Keratinocyte (primary cell): Measurements from ENCODE around the gene PRMT6. TPM values are rescaled to one million over a fixed set of nuclear protein-coding genes. Genes with fewer than 3 reads are reported as not detected.

Experiments
- DNase-seq: peaks from one replicate; pipeline ENCODE4 v3.0.0-alpha.2; 2011; ENCODE audit warnings: low read depth, missing footprints, low spot score
- FAIRE-seq: peaks from 2 replicates; lab custom pipeline; 2011; peaks lifted over from hg19 to GRCh38; lab: Jason Lieb, UNC
- H2AFZ ChIP-seq: 2 replicates; pipeline ENCODE4 v1.6.0; 2012; ENCODE audit warnings: low read length, control low read depth, inconsistent platforms; ENCODE audit not compliant: control insufficient read depth
- H3K27ac ChIP-seq: 2 replicates; pipeline ENCODE4 v1.5.1; 2011; ENCODE audit warnings: low read length; ENCODE audit not compliant: control insufficient read depth, insufficient read depth
- H3K27me3 ChIP-seq: 3 replicates; pipeline ENCODE4 v1.6.0; 2011; ENCODE audit warnings: low read length; ENCODE audit not compliant: control insufficient read depth, insufficient read depth; ENCODE audit errors: extremely low read depth
- H3K36me3 ChIP-seq, 2 experiments: 2 replicates in 1 of 2; 3 replicates in 1 of 2; pipeline ENCODE4 v1.5.1; 2011; ENCODE audit warnings: low read length in 2 of 2, mild to moderate bottlenecking in 1 of 2; ENCODE audit not compliant: control insufficient read depth in 2 of 2, insufficient read depth in 2 of 2; ENCODE audit errors: extremely low read depth in 1 of 2
- H3K4me1 ChIP-seq: 3 replicates; pipeline ENCODE4 v1.5.1; 2011; ENCODE audit warnings: low read length; ENCODE audit not compliant: control insufficient read depth, insufficient read depth; ENCODE audit errors: extremely low read depth
- H3K4me2 ChIP-seq: 3 replicates; pipeline ENCODE4 v1.6.0; 2011; ENCODE audit warnings: low read depth, low read length; ENCODE audit not compliant: control insufficient read depth, insufficient read depth; ENCODE audit errors: extremely low read depth
- H3K4me3 ChIP-seq, 3 experiments: fragments of 200-600 bp in 1 of 3; sonication (generic) in 1 of 3; 2 replicates in 2 of 3; 3 replicates in 1 of 3; pipeline ENCODE4 v1.5.1; 2011 to 2016; ENCODE audit warnings: low read length in 3 of 3, mild to moderate bottlenecking in 3 of 3, control low read depth in 2 of 3, inconsistent platforms in 1 of 3, low read depth in 1 of 3, mixed read lengths in 1 of 3, mixed run types in 1 of 3, moderate library complexity in 1 of 3; ENCODE audit not compliant: control insufficient read depth in 2 of 3, insufficient read depth in 2 of 3; ENCODE audit errors: extremely low read depth in 1 of 3
- H3K79me2 ChIP-seq: 2 replicates; pipeline ENCODE4 v1.6.0; 2012; ENCODE audit warnings: low read length; ENCODE audit not compliant: control insufficient read depth, insufficient read depth
- H3K9ac ChIP-seq: 3 replicates; pipeline ENCODE4 v1.6.0; 2011; ENCODE audit warnings: low read length; ENCODE audit not compliant: control insufficient read depth, insufficient read depth; ENCODE audit errors: extremely low read depth
- H3K9me1 ChIP-seq: 3 replicates; pipeline ENCODE4 v1.6.0; 2011; ENCODE audit warnings: low read length; ENCODE audit not compliant: control insufficient read depth, insufficient read depth; ENCODE audit errors: extremely low read depth
- H3K9me3 ChIP-seq: 2 replicates; pipeline ENCODE4 v1.5.1; 2012; ENCODE audit warnings: low read depth, low read length; ENCODE audit not compliant: control insufficient read depth
- H4K20me1 ChIP-seq: 3 replicates; pipeline ENCODE4 v1.6.0; 2011; ENCODE audit warnings: low read length; ENCODE audit not compliant: control insufficient read depth, insufficient read depth; ENCODE audit errors: extremely low read depth
- CTCF ChIP-seq, 3 experiments: IDR thresholded peaks in 1 of 3; conservative IDR thresholded peaks in 1 of 3; optimal IDR thresholded peaks in 1 of 3; 2 replicates in 2 of 3; 3 replicates in 1 of 3; pipeline versions ENCODE3 to v1.5.1; 2011; ENCODE audit warnings: low read length in 3 of 3, mild to moderate bottlenecking in 3 of 3, moderate library complexity in 2 of 3, control low read depth in 1 of 3, inconsistent platforms in 1 of 3; ENCODE audit not compliant: insufficient read depth in 2 of 3; ENCODE audit errors: extremely low read depth in 1 of 3
- EZH2 ChIP-seq: IDR thresholded peaks from one replicate; pipeline ENCODE4 v1.6.1; 2012; ENCODE audit warnings: inconsistent platforms, mild to moderate bottlenecking, low read length, moderate library complexity
- dilution Hi-C: fragments of 300-500 bp; cut with MboI; formaldehyde crosslinking; loops from one replicate; pipeline ENCODE4 v1.7.0; 2020; ENCODE audit warnings: low sequenced_read_pairs; ENCODE audit not compliant: extremely low pct_ligation_motif_present
- polyA plus RNA-seq, 5 experiments: library from polyadenylated mRNA; depleted of rRNA in 3 of 5; stranded (reverse) in 3 of 5; stranded (forward) in 1 of 5; unstranded in 1 of 5; fragments of >200 nt; gene quantifications; 1 replicate in 1 of 5; 2 replicates in 3 of 5; 3 replicates in 1 of 5; pipeline versions ENCODE4 v1.2.1 to v1.2.3, GENCODE V29; 2011 to 2012; ENCODE audit warnings: missing spikeins in 2 of 5, low read depth in 1 of 5, low replicate concordance in 1 of 5

PRMT6 gene
- polyA plus RNA-seq, 1 donor (not counting 4 experiments of a cell fraction or from before 2014, with no cell fraction given), result 12.0 TPM

DNA sequence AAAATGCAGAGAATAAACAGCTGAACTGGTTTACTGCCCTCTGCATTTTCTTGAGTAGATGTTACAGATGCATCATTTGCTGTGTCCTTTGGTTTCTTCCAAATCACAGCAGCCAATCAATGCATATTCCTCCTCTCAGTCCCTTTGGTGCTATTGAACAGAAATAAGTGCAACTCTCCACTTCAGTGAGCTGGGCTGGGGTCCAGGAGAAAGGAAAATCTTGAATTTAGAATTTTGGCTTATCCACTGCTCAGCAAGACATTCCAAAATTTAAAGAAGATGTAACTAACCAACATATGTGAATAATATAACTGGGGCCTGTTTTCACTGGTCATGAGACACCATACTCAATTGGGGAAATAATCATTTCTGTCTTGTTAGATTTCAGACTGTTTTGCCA is 39.2 kb downstream of the PRMT6 start:
- H3K4me1 ChIP-seq, result no peaks in the 10 kb centered on the region
- TF ChIP-seq EZH2, result no peak
- no peak for TF ChIP-seq CTCF (optimal IDR thresholded peaks at IDR 0.05 in 1 of 3, IDR thresholded peaks at IDR 0.05 in 1 of 3, conservative IDR thresholded peaks at IDR 0.05 in 1 of 3; ENCODE audit: extremely low read depth in 1 of 3, insufficient read depth in 2 of 3, low read length in 3 of 3)
- H3K9ac ChIP-seq, result no peak overlapping the region
- H4K20me1 ChIP-seq, result no peaks in the 10 kb centered on the region
- no peaks in the 10 kb centered on the region for H3K79me2 ChIP-seq
- no peaks in the 10 kb centered on the region for H3K9me3 ChIP-seq
- dilution Hi-C loops, result no loop called here
- H3K9me1 ChIP-seq, result no peaks in the 10 kb centered on the region
- H3K4me2 ChIP-seq, result no peak overlapping the region
- FAIRE-seq, result no peak
- H3K27ac ChIP-seq, result no peak overlapping the region
- no peak overlapping the region for H2AFZ ChIP-seq
- no peak for DNase-seq
- H3K4me3 ChIP-seq, result no peak overlapping the region
- no peaks in the 10 kb centered on the region for H3K27me3 ChIP-seq
- H3K36me3 ChIP-seq, result no peaks in the 10 kb centered on the region

GRCh38 chr1:107096690-107097089 is 40.2 kb downstream of the PRMT6 start:
- Histone ChIP-seq H2AFZ (no peak overlapping the region), H3K36me3 (no peaks in the 10 kb centered on the region), H3K4me2 (no peak overlapping the region), H3K79me2 (no peaks in the 10 kb centered on the region), H3K9me1 (no peaks in the 10 kb centered on the region), H3K4me3 (no peak overlapping the region), H3K4me1 (no peaks in the 10 kb centered on the region), H3K27me3 (no peaks in the 10 kb centered on the region), H3K27ac (no peak overlapping the region), H4K20me1 (no peaks in the 10 kb centered on the region), H3K9ac (no peak overlapping the region), H3K9me3 (no peaks in the 10 kb centered on the region)
- dilution Hi-C loops, result no loop called here
- FAIRE-seq (no peak), DNase-seq (no peak)
- TF ChIP-seq CTCF (optimal IDR thresholded peaks at IDR 0.05 in 1 of 3, IDR thresholded peaks at IDR 0.05 in 1 of 3, conservative IDR thresholded peaks at IDR 0.05 in 1 of 3; ENCODE audit: extremely low read depth in 1 of 3, insufficient read depth in 2 of 3, low read length in 3 of 3) (no peak), EZH2 (no peak)
